GM19455 (cell line): ENCODE measurements around the gene TSPAN17.

Experiments
- ATAC-seq: cut with Tn5 transposase; IDR thresholded peaks from one replicate; pipeline ENCODE4 v1.9.1; 2021; ENCODE audit not compliant: unreplicated experiment

TSPAN17 gene

GRCh38 chr5:176658817-176659511, 11.7 kb downstream of the TSPAN17 start:
- ATAC-seq, result no peak

- ATAC-seq, result no peak
Observed at GRCh38 chr5:176659512-176659839, 12.2 kb downstream of the TSPAN17 start.

- no peak for ATAC-seq
Observed at GRCh38 chr5:176659860-176660461, 12.7 kb downstream of the TSPAN17 start.

- ATAC-seq, result no peak
Observed at GRCh38 chr5:176660530-176660859, 13.2 kb downstream of the TSPAN17 start.

GRCh38 chr5:176660860-176661641, 13.8 kb downstream of the TSPAN17 start:
- ATAC-seq, result no peak

GRCh38 chr5:176661676-176662075, 14.4 kb downstream of the TSPAN17 start:
- no peak for ATAC-seq

GRCh38 chr5:176662371-176663333, 15.4 kb downstream of the TSPAN17 start:
- ATAC-seq, result no peak

GRCh38 chr5:176663566-176663965, 16.3 kb downstream of the TSPAN17 start:
- ATAC-seq, result no peak

- ATAC-seq, result no peak
Observed at GRCh38 chr5:176664479-176664878, 17.2 kb downstream of the TSPAN17 start.

GRCh38 chr5:176664886-176665285, 17.6 kb downstream of the TSPAN17 start:
- ATAC-seq, result no peak

GRCh38 chr5:176665517-176665916, 18.2 kb downstream of the TSPAN17 start:
- no peak for ATAC-seq

GRCh38 chr5:176667637-176668036, 20.4 kb downstream of the TSPAN17 start:
- no peak for ATAC-seq

- ATAC-seq, result no peak
Observed at GRCh38 chr5:176670449-176670848, 23.2 kb downstream of the TSPAN17 start.

- ATAC-seq, result no peak
Observed at GRCh38 chr5:176671399-176671798, 24.1 kb downstream of the TSPAN17 start.

GRCh38 chr5:176671890-176672747, 24.8 kb downstream of the TSPAN17 start:
- no peak for ATAC-seq

GRCh38 chr5:176673651-176674583, 26.6 kb downstream of the TSPAN17 start:
- ATAC-seq, result no peak

GRCh38 chr5:176674799-176675198, 27.5 kb downstream of the TSPAN17 start:
- ATAC-seq, result no peak

GRCh38 chr5:176675676-176676360, 28.5 kb downstream of the TSPAN17 start:
- ATAC-seq, result no peak
